Activated CD4-positive, alpha-beta T cell treated with anti-CD3 and anti-CD28 coated beads for 36 hours (primary cell): ENCODE data around the gene ACSM3. TPM values are rescaled to one million over a fixed set of nuclear protein-coding genes. Genes with fewer than 3 reads are reported as not detected.
A peak's percentile ranks its signal among the peaks of the same experiment; 100 is the strongest.

ENCODE experiments used
- ATAC-seq: fragments of 200-7000 bp; cut with Tn5 transposase; one replicate; pipeline ENCODE4 v1.10.0; 2021; ENCODE audit warnings: mild to moderate bottlenecking, moderate library complexity
- CTCF ChIA-PET: fragments of 350-600 bp; sonication (Branson Sonifier 250); formaldehyde crosslinking; loops from one replicate; lab custom pipeline; 2021; ENCODE audit warnings: antibody characterized with exemption; lab: Charles Lee
- POLR2A ChIA-PET: fragments of 350-600 bp; sonication (Branson Sonifier 250); formaldehyde crosslinking; loops from one replicate; lab custom pipeline; 2021; ENCODE audit warnings: antibody characterized with exemption, inconsistent platforms; lab: Charles Lee
- DNase-seq: peaks from one replicate; pipeline ENCODE4 v3.0.0-alpha.2; 2020
- H3K27ac Mint-ChIP-seq: one replicate; pipeline ENCODE4 v1.8.0; 2021; ENCODE audit warnings: mixed read lengths
- H3K27me3 Mint-ChIP-seq: one replicate; pipeline ENCODE4 v1.8.0; 2021; ENCODE audit warnings: mixed read lengths
- H3K36me3 Mint-ChIP-seq: one replicate; pipeline ENCODE4 v1.8.0; 2021; ENCODE audit warnings: low read depth, mixed read lengths
- H3K4me1 Mint-ChIP-seq: one replicate; pipeline ENCODE4 v1.8.0; 2021; ENCODE audit warnings: mixed read lengths
- H3K4me3 Mint-ChIP-seq: one replicate; pipeline ENCODE4 v1.8.0; 2021; ENCODE audit warnings: mild to moderate bottlenecking, moderate library complexity, mixed read lengths
- H3K9me3 Mint-ChIP-seq: one replicate; pipeline ENCODE4 v1.8.0; 2021; ENCODE audit warnings: low read depth, mixed read lengths
- intact Hi-C, 2 experiments: fragments of 100-400 bp; cut with DNase I in 1 of 2; cut with micrococcal nuclease in 1 of 2; formaldehyde crosslinking; loops; one replicate each; pipeline versions ENCODE4 v1.14.2 to v1.15.1; 2022 to 2024; cut with DNase I, micrococcal nuclease
- total RNA-seq, 2 experiments: library from RNA; stranded (reverse); gene quantifications; one replicate each; pipeline ENCODE4 v1.2.3, GENCODE V29; 2021

The ACSM3 gene
- total RNA-seq, 2 experiments from 2014 or later: 17.6 to 21.8 TPM

DNA sequence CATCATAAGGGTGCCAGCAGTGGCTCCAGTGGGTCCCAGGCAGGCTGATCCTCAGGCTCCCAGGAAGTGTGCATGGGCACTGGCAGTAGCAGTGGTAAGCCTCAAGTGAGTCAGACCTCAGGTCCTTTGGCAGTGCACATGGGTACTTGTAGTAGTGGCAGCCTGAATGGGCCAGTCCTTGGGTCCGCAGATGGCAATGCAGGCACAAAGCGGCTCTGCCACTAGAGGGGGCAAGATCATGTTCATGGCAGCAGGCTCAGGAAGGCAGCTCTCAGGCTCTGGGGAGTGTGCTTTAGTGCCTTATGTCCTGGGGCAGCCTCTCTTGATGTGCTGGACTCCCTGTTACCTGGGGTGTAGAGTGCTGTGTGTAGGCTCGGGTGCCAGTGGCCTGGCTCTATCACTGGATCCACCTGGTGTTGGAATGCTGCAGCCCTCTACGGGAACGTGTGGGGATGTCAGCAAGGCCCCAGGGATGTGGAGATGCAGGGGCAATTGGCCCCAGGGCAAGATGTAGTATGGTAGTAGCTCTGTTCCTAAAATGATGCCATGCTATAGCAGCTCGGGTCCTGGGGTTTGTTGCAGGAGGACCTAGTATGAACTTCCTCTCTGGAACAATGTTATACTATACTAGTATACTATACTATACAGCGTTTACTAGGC is 11.0 kb downstream of the ACSM3 start:
- intact Hi-C loops: no loop called here
- CTCF ChIA-PET: interaction anchor here (0.7 to 1.1 kb wide), 4 partner anchors 20 to 66 kb away, joined by 3 to 4 read pairs (median 3); no protein-coding TSS in a partner anchor
- Mint-ChIP-seq H3K36me3 (no peaks in the 10 kb centered on the region), H3K27me3 (no peaks in the 10 kb centered on the region), H3K4me1 (no peaks in the 10 kb centered on the region), H3K27ac (no peak overlapping the region), H3K4me3 (no peak overlapping the region), H3K9me3 (no peaks in the 10 kb centered on the region)
- POLR2A ChIA-PET: no interaction called here
- ATAC-seq (peak; percentile 88), DNase-seq (peak; percentile 81)

DNA sequence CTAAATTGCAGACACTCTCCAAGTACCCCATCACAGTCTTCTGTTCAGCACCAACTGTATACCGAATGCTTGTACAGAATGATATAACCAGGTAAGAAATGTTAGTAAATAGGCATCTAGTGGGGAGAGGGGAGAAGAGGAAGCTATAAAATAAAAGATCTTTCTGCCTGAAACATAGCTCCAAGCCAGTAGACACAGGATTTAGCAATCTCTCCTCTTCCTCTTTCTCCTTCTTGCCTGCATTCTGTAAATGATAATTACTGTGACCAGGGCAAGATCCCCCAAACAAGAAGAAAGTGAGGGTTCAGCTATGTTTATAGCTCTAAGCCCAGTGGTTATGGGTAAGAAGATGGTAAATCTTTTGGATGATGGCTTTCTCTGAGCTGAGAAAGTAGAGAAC is 17.9 kb downstream of the ACSM3 start:
- Mint-ChIP-seq H3K4me3 (no peak overlapping the region), H3K36me3 (peaks cover 2% of the 10 kb centered on the region), H3K27ac (no peak overlapping the region), H3K4me1 (no peaks in the 10 kb centered on the region), H3K9me3 (no peaks in the 10 kb centered on the region), H3K27me3 (no peaks in the 10 kb centered on the region)
- intact Hi-C loops: no loop called here
- ChIA-PET CTCF (no interaction called here), POLR2A (no interaction called here)
- DNase-seq (no peak), ATAC-seq (no peak)

DNA sequence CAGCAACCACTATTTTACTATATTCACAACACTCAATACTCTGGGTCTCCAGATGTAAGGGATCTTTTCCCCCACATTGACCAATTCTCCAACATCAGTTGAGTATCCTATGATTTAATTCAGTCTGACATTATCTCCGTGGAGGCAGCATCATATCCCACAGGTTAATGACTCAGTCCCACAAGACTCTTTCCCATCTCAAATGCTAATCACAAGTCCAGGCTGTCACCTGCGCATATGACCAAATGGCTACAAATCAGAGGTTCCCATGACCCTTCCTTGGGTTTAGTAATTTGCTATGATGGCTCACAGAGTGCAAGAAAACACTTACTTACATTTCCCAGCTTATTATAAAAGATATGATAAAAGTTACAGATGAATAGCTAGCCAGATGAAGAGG is 18.7 kb downstream of the ACSM3 start:
- CTCF ChIA-PET: interaction anchor here (1.1 kb wide), 1 partner anchor 17 kb away, joined by 6 read pairs; no protein-coding TSS in a partner anchor
- H3K27ac Mint-ChIP-seq: no peak overlapping the region
- intact Hi-C loops: no loop called here
- H3K27me3 Mint-ChIP-seq: no peaks in the 10 kb centered on the region
- DNase-seq (no peak), ATAC-seq (no peak)
- H3K36me3 Mint-ChIP-seq: peaks cover 2% of the 10 kb centered on the region
- POLR2A ChIA-PET: no interaction called here
- no peaks in the 10 kb centered on the region for H3K9me3 Mint-ChIP-seq
- no peaks in the 10 kb centered on the region for H3K4me1 Mint-ChIP-seq
- H3K4me3 Mint-ChIP-seq: no peak overlapping the region

DNA sequence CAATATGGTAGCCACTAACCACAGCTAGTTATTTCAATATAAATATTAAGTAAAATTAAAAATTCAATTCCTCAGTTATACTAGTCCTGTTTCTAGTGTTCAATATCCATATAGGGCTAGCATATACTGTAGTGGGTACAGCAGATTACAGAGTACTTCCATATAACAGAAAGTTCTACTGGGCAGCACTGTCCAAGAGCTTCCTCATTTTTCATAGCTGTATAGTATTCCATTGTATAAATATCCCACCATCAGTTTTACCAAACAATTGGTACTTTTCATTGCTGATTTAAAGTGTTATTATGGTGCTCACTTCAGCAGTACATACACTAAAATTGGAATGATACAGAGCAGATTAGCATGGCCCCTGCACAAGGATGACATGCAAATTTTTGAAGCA is 20.4 kb downstream of the ACSM3 start:
- DNase-seq (no peak), ATAC-seq (no peak)
- no peaks in the 10 kb centered on the region for H3K9me3 Mint-ChIP-seq
- no peaks in the 10 kb centered on the region for H3K4me1 Mint-ChIP-seq
- no peak overlapping the region for H3K27ac Mint-ChIP-seq
- ChIA-PET CTCF (interaction anchor here (0.5 kb wide), 1 partner anchor 877 kb away, joined by 3 read pairs; no protein-coding TSS in a partner anchor), POLR2A (no interaction called here)
- intact Hi-C loops: no loop called here
- no peak overlapping the region for H3K4me3 Mint-ChIP-seq
- peaks cover 2% of the 10 kb centered on the region for H3K36me3 Mint-ChIP-seq
- H3K27me3 Mint-ChIP-seq: no peaks in the 10 kb centered on the region

DNA sequence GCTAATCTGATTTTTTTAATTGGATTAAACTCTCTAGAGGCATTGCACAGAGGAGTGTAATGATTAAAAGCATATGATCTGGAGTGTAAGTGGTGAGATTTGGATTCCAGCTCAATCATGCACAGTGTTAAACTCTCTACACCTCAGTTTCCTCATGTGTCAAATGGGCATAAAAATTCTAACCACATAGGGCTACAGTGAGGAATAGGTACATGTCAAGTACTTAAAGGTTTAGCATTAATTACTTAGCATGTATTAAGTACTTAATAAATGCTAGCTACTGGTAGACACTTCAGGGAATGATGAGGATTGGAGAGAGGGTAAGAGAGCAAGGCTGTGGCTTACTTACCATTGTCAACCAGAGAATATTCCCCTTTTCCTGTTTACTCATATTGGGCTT is 25.3 kb downstream of the ACSM3 start:
- H3K27me3 Mint-ChIP-seq: no peaks in the 10 kb centered on the region
- H3K4me3 Mint-ChIP-seq: no peak overlapping the region
- ChIA-PET POLR2A (no interaction called here), CTCF (no interaction called here)
- no peaks in the 10 kb centered on the region for H3K9me3 Mint-ChIP-seq
- no peak for ATAC-seq
- intact Hi-C loops: no loop called here
- DNase-seq: no peak
- H3K36me3 Mint-ChIP-seq: no peaks in the 10 kb centered on the region
- H3K27ac Mint-ChIP-seq: no peak overlapping the region
- H3K4me1 Mint-ChIP-seq: no peaks in the 10 kb centered on the region

DNA sequence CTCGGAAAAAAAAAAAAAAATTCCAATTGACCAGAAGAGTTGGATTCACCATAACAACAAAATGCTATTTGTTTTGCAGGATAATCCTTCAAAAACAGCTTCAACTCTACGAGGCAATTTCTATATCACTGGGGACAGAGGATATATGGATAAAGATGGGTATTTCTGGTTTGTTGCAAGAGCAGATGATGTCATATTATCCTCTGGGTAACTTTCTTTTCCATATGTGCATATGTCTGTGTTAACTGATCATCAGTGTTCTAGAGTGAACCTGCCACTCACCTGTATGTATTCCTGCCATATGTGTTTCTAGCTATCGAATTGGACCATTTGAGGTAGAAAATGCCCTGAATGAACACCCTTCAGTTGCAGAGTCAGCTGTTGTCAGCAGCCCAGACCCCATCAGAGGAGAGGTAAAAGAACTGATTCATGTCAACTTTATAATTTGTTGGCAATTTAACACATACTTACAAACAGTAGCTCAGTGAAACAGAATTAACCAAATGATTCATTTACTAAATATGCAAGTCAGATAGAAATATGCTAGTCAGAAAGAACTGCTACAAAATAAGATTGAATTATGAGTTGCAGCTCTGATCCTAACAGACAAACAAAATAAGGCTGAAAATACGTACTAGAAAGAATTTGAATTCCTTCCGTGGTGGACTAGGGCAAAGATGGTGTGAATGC is 28.3 kb downstream of the ACSM3 start:
- Mint-ChIP-seq H3K36me3 (no peaks in the 10 kb centered on the region), H3K4me1 (no peaks in the 10 kb centered on the region), H3K9me3 (no peaks in the 10 kb centered on the region), H3K27me3 (no peaks in the 10 kb centered on the region), H3K27ac (no peak overlapping the region), H3K4me3 (no peak overlapping the region)
- ChIA-PET POLR2A (interaction anchor here (0.6 kb wide), 1 partner anchor 714 kb away, joined by 5 read pairs; no protein-coding TSS in a partner anchor), CTCF (interaction anchor here (1.0 kb wide), 1 partner anchor 15 kb away, joined by 3 read pairs; the partner anchor contains the start of genes ERI2 and REXO5)
- intact Hi-C loops: no loop called here
- no peak for ATAC-seq
- DNase-seq: no peak

DNA sequence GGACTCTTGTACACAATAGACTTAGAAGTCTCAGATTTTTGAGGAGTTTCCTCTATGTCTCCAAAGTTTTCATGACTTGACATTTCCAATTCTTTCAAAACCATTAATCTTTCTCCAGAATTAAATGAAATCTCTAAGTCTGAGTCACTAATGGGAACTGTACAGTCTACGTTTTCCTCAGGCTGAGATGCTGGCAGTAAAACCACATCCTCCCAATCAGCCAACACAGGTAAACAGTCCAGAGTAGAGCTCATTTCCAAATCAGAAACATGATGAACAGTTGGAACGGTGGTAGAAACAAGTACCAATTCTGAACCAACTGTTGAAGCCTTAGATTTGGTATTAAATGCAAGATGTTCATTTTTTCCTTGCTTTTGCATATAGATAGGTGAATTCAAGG is 34.5 kb downstream of the ACSM3 start:
- H3K9me3 Mint-ChIP-seq: no peaks in the 10 kb centered on the region
- POLR2A ChIA-PET: no interaction called here
- intact Hi-C loops: loop anchor here in 1 of 2 experiments (5.0 kb wide), 1 partner anchor 284 kb away; no protein-coding TSS in a partner anchor
- no peaks in the 10 kb centered on the region for H3K27me3 Mint-ChIP-seq
- H3K4me3 Mint-ChIP-seq: no peak overlapping the region
- peaks cover 14% of the 10 kb centered on the region for H3K4me1 Mint-ChIP-seq
- DNase-seq: no peak
- ATAC-seq: no peak
- peaks cover 9% of the 10 kb centered on the region for H3K36me3 Mint-ChIP-seq
- CTCF ChIA-PET: interaction anchor here (1.1 kb wide), 1 partner anchor 26 kb away, joined by 3 read pairs; no protein-coding TSS in a partner anchor
- H3K27ac Mint-ChIP-seq: no peak overlapping the region

DNA sequence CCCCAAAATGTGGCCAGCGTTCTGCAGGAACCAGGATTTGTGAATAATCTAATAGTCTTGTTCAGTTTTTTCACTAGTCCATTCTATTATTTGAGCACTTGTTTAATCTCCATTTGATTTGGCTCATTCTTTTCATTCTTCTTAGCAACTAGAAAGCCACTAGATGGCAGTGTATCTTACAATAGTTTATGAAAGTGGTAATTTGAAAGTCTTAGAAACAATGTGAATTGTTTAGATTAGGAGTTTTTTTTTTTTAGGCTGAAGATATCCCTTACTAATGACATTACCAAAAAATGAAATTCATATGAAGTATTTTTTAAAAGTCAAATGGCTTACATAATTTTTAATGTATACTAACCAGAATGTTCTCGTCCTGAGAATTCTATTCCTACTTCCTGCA is 35.8 kb downstream of the ACSM3 start:
- POLR2A ChIA-PET: no interaction called here
- Mint-ChIP-seq H3K27me3 (no peaks in the 10 kb centered on the region), H3K36me3 (peaks cover 9% of the 10 kb centered on the region), H3K9me3 (no peaks in the 10 kb centered on the region), H3K4me3 (no peak overlapping the region), H3K27ac (no peak overlapping the region), H3K4me1 (peaks cover 16% of the 10 kb centered on the region)
- CTCF ChIA-PET: interaction anchor here (0.6 to 2.3 kb wide), 6 partner anchors 9 to 285 kb away, joined by 3 to 7 read pairs (median 3); partner anchors contain the start of gene ACSM3
- intact Hi-C loops: loop anchor here (1.0 to 5.0 kb wide), 2 partner anchors 283 to 284 kb away; no protein-coding TSS in a partner anchor
- ATAC-seq: no peak
- no peak for DNase-seq

DNA sequence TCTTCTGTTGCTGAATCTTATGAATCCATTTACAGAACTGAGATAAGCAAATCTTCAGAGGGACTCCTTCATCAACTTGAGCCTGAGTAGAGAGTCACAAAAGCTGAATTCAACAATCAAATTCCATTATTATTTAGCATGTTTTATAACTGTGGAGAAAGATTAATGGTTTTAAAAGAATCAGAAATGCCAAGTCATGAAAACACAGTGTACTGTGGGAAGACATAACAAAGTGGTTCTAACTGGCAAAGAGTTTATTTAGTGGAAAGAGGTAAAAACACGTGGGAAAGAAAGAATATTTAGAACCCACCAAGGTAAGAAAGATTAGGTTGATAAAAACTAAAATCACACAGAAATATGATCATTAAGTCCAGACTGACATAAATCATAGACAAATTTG is 37.5 kb downstream of the ACSM3 start:
- no peak for DNase-seq
- intact Hi-C loops: loop anchor here in 1 of 2 experiments (10.0 kb wide), 2 partner anchors 704 to 1574 kb away; partner anchors contain the start of gene CDR2
- H3K27ac Mint-ChIP-seq: no peak overlapping the region

DNA sequence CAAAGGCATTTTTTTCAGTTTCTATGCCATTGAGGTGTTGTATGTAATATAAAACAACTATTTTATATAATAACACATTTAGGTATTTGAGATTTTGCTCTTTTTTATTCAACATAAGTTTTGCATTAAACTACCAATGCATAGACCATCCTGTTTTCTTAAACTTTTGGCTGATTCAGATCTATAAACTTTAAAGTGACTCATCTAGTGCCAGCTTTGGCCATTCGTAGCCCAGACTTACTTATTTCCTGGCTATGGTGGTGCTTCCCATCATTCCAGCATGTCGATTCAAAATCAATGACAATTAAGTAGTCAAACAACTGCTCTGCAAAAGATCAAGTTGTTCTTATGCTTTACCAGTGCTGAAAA is 39.4 kb downstream of the ACSM3 start:
- CTCF ChIA-PET: interaction anchor here (1.1 kb wide), 1 partner anchor 383 kb away, joined by 3 read pairs; no protein-coding TSS in a partner anchor
- ATAC-seq (no peak), DNase-seq (no peak)
- Mint-ChIP-seq H3K4me3 (no peak overlapping the region), H3K27ac (no peak overlapping the region), H3K4me1 (peaks cover 26% of the 10 kb centered on the region), H3K36me3 (peaks cover 8% of the 10 kb centered on the region), H3K27me3 (no peaks in the 10 kb centered on the region), H3K9me3 (no peaks in the 10 kb centered on the region)
- POLR2A ChIA-PET: no interaction called here
- intact Hi-C loops: loop anchor here in 1 of 2 experiments (10.0 kb wide), 2 partner anchors 702 to 1572 kb away; partner anchors contain the start of gene CDR2

More for the DNA sequence above, 37.5 kb downstream of the ACSM3 start:
- H3K4me1 Mint-ChIP-seq: peaks cover 20% of the 10 kb centered on the region
- ChIA-PET CTCF (interaction anchor here (2.3 kb wide), 1 partner anchor 49 kb away, joined by 7 read pairs; no protein-coding TSS in a partner anchor), POLR2A (no interaction called here)
- H3K4me3 Mint-ChIP-seq: no peak overlapping the region
- peaks cover 9% of the 10 kb centered on the region for H3K36me3 Mint-ChIP-seq
- no peak for ATAC-seq
- H3K9me3 Mint-ChIP-seq: no peaks in the 10 kb centered on the region
- H3K27me3 Mint-ChIP-seq: no peaks in the 10 kb centered on the region

DNA sequence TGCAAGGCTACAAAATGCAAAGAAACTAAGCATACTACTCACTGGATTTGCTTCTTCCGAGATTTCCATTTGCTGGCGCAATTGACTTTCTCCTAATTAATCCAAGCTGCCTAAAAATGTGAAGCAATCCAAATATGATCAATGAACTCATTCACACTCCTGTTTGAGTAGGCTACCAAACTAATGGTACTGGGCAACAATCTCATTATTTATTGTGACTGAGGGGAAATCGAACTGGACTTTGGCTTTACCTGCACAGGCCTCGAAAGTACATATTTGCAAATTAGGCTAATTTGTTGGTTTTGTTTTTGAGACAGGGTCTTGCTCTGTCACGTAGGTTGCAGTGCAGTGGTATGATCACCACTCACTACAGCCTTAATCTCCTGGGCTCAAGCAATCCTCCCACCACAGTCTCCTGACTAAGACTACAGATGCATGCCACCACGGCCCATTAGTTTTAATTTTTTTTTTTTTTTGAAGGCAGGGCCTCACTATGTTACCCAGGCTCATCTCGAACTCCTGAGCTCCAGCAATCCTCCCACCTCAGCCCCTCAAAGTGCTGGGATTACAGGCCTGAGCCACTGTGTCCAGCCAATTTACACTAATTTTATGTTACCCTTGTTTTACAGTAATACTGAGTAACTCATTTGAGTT is 39.9 kb downstream of the ACSM3 start:
- CTCF ChIA-PET: interaction anchor here (1.1 kb wide), 1 partner anchor 45 kb away, joined by 4 read pairs; no protein-coding TSS in a partner anchor
- POLR2A ChIA-PET: no interaction called here
- intact Hi-C loops: loop anchor here in 1 of 2 experiments (10.0 kb wide), 2 partner anchors 701 to 1571 kb away; partner anchors contain the start of gene CDR2
- Mint-ChIP-seq H3K27ac (no peak overlapping the region), H3K4me3 (no peak overlapping the region), H3K9me3 (no peaks in the 10 kb centered on the region), H3K36me3 (peaks cover 10% of the 10 kb centered on the region), H3K27me3 (no peaks in the 10 kb centered on the region), H3K4me1 (peaks cover 23% of the 10 kb centered on the region)
- no peak for DNase-seq
- no peak for ATAC-seq
